ENCODE results near the gene PAPOLG. TPM values are rescaled to one million over a fixed set of nuclear protein-coding genes. Genes with fewer than 3 reads are reported as not detected.
"Not testable (repeated sequence)": the region's sequence is repeated elsewhere in the genome, so short reads cannot be mapped to it uniquely, and the experiment has no call there.

Gene PAPOLG
- total RNA-seq, 2 experiments from 2014 or later: 14.7 to 19.7 TPM

- no peaks in the 10 kb centered on the region for H3K9me3 Mint-ChIP-seq (ENCODE audit: low read depth)
- no peak for DNase-seq
- no peaks in the 10 kb centered on the region for H3K27me3 Mint-ChIP-seq
- H3K4me3 Mint-ChIP-seq: no peak overlapping the region
- peaks cover 16% of the 10 kb centered on the region for H3K4me1 Mint-ChIP-seq
- H3K27ac Mint-ChIP-seq: no peak overlapping the region
- no peak for ATAC-seq
- peaks cover 38% of the 10 kb centered on the region for H3K36me3 Mint-ChIP-seq
- CTCF ChIA-PET: interaction anchor here (1.1 to 2.5 kb wide), 4 partner anchors 12 to 205 kb away, joined by 3 to 9 read pairs (median 6); no protein-coding TSS in a partner anchor
Observed at GRCh38 chr2:60793169-60793568, 37.1 kb downstream of the PAPOLG start.

GRCh38 chr2:60794271-60794863 is 38.3 kb downstream of the PAPOLG start:
- CTCF ChIA-PET: interaction anchor here (2.1 kb wide), 1 partner anchor 204 kb away, joined by 9 read pairs; no protein-coding TSS in a partner anchor
- Mint-ChIP-seq H3K4me3 (no peak overlapping the region), H3K9me3 (ENCODE audit: low read depth) (no peaks in the 10 kb centered on the region), H3K27ac (no peak overlapping the region), H3K36me3 (peaks cover 31% of the 10 kb centered on the region), H3K4me1 (peaks cover 16% of the 10 kb centered on the region), H3K27me3 (no peaks in the 10 kb centered on the region)
- DNase-seq (no peak), ATAC-seq (no peak)

GRCh38 chr2:60796573-60797509 is 40.8 kb downstream of the PAPOLG start:
- no peaks in the 10 kb centered on the region for H3K9me3 Mint-ChIP-seq (ENCODE audit: low read depth)
- no peak overlapping the region for H3K4me3 Mint-ChIP-seq
- H3K36me3 Mint-ChIP-seq: peaks cover 26% of the 10 kb centered on the region
- DNase-seq: no peak
- H3K27me3 Mint-ChIP-seq: no peaks in the 10 kb centered on the region
- peaks cover 16% of the 10 kb centered on the region for H3K4me1 Mint-ChIP-seq
- peak overlapping the region; percentile 58 for H3K27ac Mint-ChIP-seq
- CTCF ChIA-PET: interaction anchor here (0.5 to 2.9 kb wide), 6 partner anchors 9 to 201 kb away, joined by 3 to 15 read pairs (median 4); no protein-coding TSS in a partner anchor
- ATAC-seq: peak; percentile 49

- no peaks in the 10 kb centered on the region for H3K27me3 Mint-ChIP-seq
- no peak overlapping the region for H3K27ac Mint-ChIP-seq
- no peaks in the 10 kb centered on the region for H3K9me3 Mint-ChIP-seq (ENCODE audit: low read depth)
- CTCF ChIA-PET: interaction anchor here (4.5 kb wide), 1 partner anchor 194 kb away, joined by 28 read pairs; no protein-coding TSS in a partner anchor
- H3K4me3 Mint-ChIP-seq: no peak overlapping the region
- H3K4me1 Mint-ChIP-seq: peaks cover 14% of the 10 kb centered on the region
- DNase-seq (no peak), ATAC-seq (no peak)
- peaks cover 4% of the 10 kb centered on the region for H3K36me3 Mint-ChIP-seq
Observed at GRCh38 chr2:60804473-60804872, 48.4 kb downstream of the PAPOLG start.

GRCh38 chr2:60806595-60806987 is 50.5 kb downstream of the PAPOLG start:
- DNase-seq: no peak
- H3K4me1 Mint-ChIP-seq: peaks cover 14% of the 10 kb centered on the region
- no peak overlapping the region for H3K27ac Mint-ChIP-seq
- peaks cover 2% of the 10 kb centered on the region for H3K36me3 Mint-ChIP-seq
- ATAC-seq: no peak
- H3K4me3 Mint-ChIP-seq: no peak overlapping the region
- H3K27me3 Mint-ChIP-seq: no peaks in the 10 kb centered on the region
- no peaks in the 10 kb centered on the region for H3K9me3 Mint-ChIP-seq (ENCODE audit: low read depth)
- CTCF ChIA-PET: interaction anchor here (1.1 to 4.5 kb wide), 5 partner anchors 8 to 192 kb away, joined by 4 to 28 read pairs (median 9); no protein-coding TSS in a partner anchor

GRCh38 chr2:60806988-60807681 is 51.1 kb downstream of the PAPOLG start:
- no peaks in the 10 kb centered on the region for H3K27me3 Mint-ChIP-seq
- no peaks in the 10 kb centered on the region for H3K9me3 Mint-ChIP-seq (ENCODE audit: low read depth)
- CTCF ChIA-PET: interaction anchor here (1.1 to 4.5 kb wide), 4 partner anchors 7 to 191 kb away, joined by 4 to 28 read pairs (median 7); no protein-coding TSS in a partner anchor
- ATAC-seq (peak; percentile 69), DNase-seq (peak; percentile 47)
- H3K27ac Mint-ChIP-seq: peak overlapping the region; percentile 53
- no peaks in the 10 kb centered on the region for H3K36me3 Mint-ChIP-seq
- H3K4me3 Mint-ChIP-seq: no peak overlapping the region
- H3K4me1 Mint-ChIP-seq: peaks cover 14% of the 10 kb centered on the region

GRCh38 chr2:60808330-60808801 is 52.3 kb downstream of the PAPOLG start:
- CTCF ChIA-PET: interaction anchor here (1.1 to 4.5 kb wide), 2 partner anchors 11 to 190 kb away, joined by 4 to 28 read pairs; no protein-coding TSS in a partner anchor
- DNase-seq: no peak
- H3K4me1 Mint-ChIP-seq: peaks cover 14% of the 10 kb centered on the region
- H3K9me3 Mint-ChIP-seq (ENCODE audit: low read depth): no peaks in the 10 kb centered on the region
- H3K4me3 Mint-ChIP-seq: no peak overlapping the region
- H3K27me3 Mint-ChIP-seq: no peaks in the 10 kb centered on the region
- ATAC-seq: no peak
- no peaks in the 10 kb centered on the region for H3K36me3 Mint-ChIP-seq
- no peak overlapping the region for H3K27ac Mint-ChIP-seq

GRCh38 chr2:60811491-60812375 is 55.7 kb downstream of the PAPOLG start:
- no peak for DNase-seq

GRCh38 chr2:60817191-60817590 is 61.1 kb downstream of the PAPOLG start:
- H3K4me1 Mint-ChIP-seq: peaks cover 34% of the 10 kb centered on the region
- H3K27me3 Mint-ChIP-seq; H3K4me3 Mint-ChIP-seq; ATAC-seq; DNase-seq; H3K36me3 Mint-ChIP-seq; H3K9me3 Mint-ChIP-seq (ENCODE audit: low read depth); H3K27ac Mint-ChIP-seq: not testable (repeated sequence)
- CTCF ChIA-PET: interaction anchor here (0.8 to 3.5 kb wide), 4 partner anchors 25 to 182 kb away, joined by 3 to 25 read pairs (median 5); no protein-coding TSS in a partner anchor

More at GRCh38 chr2:60811491-60812375, 55.7 kb downstream of the PAPOLG start:
- Mint-ChIP-seq H3K4me3 (no peak overlapping the region), H3K4me1 (peaks cover 7% of the 10 kb centered on the region), H3K27ac (no peak overlapping the region), H3K27me3 (no peaks in the 10 kb centered on the region), H3K9me3 (ENCODE audit: low read depth) (no peaks in the 10 kb centered on the region), H3K36me3 (no peaks in the 10 kb centered on the region)
- CTCF ChIA-PET: no interaction called here
- ATAC-seq: no peak

- H3K27ac Mint-ChIP-seq: peak overlapping the region; percentile 20
- CTCF ChIA-PET: interaction anchor here (0.6 to 3.5 kb wide), 5 partner anchors 27 to 358 kb away, joined by 3 to 25 read pairs (median 4); no protein-coding TSS in a partner anchor
Observed at GRCh38 chr2:60818272-60818671, 62.2 kb downstream of the PAPOLG start.

GRCh38 chr2:60819155-60819862 is 63.2 kb downstream of the PAPOLG start:
- peak; percentile 90 for ATAC-seq
- H3K36me3 Mint-ChIP-seq: peaks cover 3% of the 10 kb centered on the region
- peak; percentile 91 for DNase-seq
- peak overlapping the region; percentile 42 for H3K4me3 Mint-ChIP-seq
- H3K4me1 Mint-ChIP-seq: peaks cover 34% of the 10 kb centered on the region
- H3K9me3 Mint-ChIP-seq (ENCODE audit: low read depth): no peaks in the 10 kb centered on the region
- CTCF ChIA-PET: interaction anchor here (0.6 to 3.5 kb wide), 8 partner anchors 11 to 186 kb away, joined by 3 to 25 read pairs (median 3); partner anchors contain the start of gene PAPOLG
- no peaks in the 10 kb centered on the region for H3K27me3 Mint-ChIP-seq
- H3K27ac Mint-ChIP-seq: peak overlapping the region; percentile 87

More at GRCh38 chr2:60818272-60818671, 62.2 kb downstream of the PAPOLG start:
- no peak for ATAC-seq
- no peaks in the 10 kb centered on the region for H3K27me3 Mint-ChIP-seq
- H3K4me3 Mint-ChIP-seq: no peak overlapping the region
- peaks cover 3% of the 10 kb centered on the region for H3K36me3 Mint-ChIP-seq
- H3K9me3 Mint-ChIP-seq (ENCODE audit: low read depth): no peaks in the 10 kb centered on the region
- DNase-seq: peak; percentile 48
- H3K4me1 Mint-ChIP-seq: peaks cover 34% of the 10 kb centered on the region

All from activated CD8-positive, alpha-beta memory T cell treated with anti-CD3 and anti-CD28 coated beads, Interleukin-2, amount 10 ng/mL, durations not matched to agents 7 days and 5 days (primary cell).